GM12875 (cell line): ENCODE results near the gene MAP2.

ENCODE experiments used
- H3K4me3 ChIP-seq: one replicate; pipeline ENCODE4 v1.5.1; 2011; ENCODE audit warnings: low read depth, low read length, control low read depth
- CTCF ChIP-seq: IDR thresholded peaks from 2 replicates; pipeline ENCODE4 v1.5.1; 2011; ENCODE audit warnings: low read depth, mild to moderate bottlenecking, control low read depth, inconsistent platforms, low read length, moderate library complexity, borderline replicate concordance; ENCODE audit not compliant: insufficient read depth

Gene MAP2

GRCh38 chr2:209424199-209424701 is 403 bp downstream of the MAP2 start:
- no peak for TF ChIP-seq CTCF
- no peak overlapping the region for H3K4me3 ChIP-seq

DNA sequence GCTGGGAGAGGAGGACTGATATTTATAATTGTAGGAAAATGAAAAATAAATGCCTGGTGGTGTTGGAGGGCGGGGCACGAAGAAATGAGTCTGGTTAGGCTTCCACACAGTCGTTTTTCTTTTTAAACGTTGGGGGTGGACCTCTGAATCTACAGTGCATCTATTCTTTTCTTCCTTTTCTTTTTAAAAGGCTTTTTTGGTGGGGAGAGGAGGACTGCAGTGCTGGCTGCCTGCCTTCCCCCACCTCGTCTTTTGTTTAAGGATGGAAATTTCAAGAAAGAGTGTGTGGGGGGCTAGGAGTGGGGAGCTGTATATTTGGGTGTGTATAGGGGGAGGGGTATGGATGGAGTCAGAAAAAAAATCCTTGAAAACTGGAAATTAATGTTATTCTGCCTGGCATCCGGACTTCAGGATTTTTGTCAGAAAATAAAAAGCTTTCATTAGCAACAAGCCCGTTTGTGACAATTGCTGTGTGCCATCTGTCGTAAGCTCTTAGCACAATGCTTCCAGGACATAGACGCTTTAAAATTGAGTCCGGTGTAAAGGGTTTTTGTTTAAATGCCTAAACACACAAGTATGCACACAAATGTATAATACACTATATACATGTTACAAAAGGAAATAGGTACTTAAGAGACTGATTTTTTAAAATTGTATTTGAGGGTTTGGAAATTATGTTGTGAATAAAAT is 1.1 kb downstream of the MAP2 start:
- no peak overlapping the region for H3K4me3 ChIP-seq
- no peak for TF ChIP-seq CTCF

- no peak overlapping the region for H3K4me3 ChIP-seq
- peak; percentile 31; the same call in 1 of the 2 replicates for TF ChIP-seq CTCF
These were observed 1.7 kb downstream of the MAP2 start for GRCh38 chr2:209425471-209426071.

DNA sequence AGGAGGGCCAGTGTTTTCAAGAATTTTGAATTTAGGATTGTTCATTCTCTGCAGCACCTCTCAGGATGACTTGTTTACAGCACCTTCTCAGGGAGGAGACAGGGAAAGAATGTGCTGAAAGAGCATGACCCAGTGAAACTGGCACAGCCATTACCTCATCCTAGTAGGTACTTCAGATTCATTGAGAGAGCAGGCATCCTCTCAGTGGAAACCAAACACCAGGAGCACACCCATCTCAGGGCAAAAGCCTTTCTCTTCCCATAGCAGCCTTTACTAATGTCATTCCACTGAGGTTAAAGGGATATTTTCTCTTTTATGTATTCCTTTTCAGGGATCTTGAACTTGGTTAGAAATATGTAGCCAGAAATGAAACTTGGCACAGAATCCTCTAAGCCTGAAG is 2.6 kb downstream of the MAP2 start:
- TF ChIP-seq CTCF = no peak
- no peak overlapping the region for H3K4me3 ChIP-seq

- no peak for TF ChIP-seq CTCF
- no peak overlapping the region for H3K4me3 ChIP-seq
These were observed 7.9 kb downstream of the MAP2 start for GRCh38 chr2:209431701-209432100.

- no peak for TF ChIP-seq CTCF
- no peak overlapping the region for H3K4me3 ChIP-seq
These were observed 17.7 kb downstream of the MAP2 start for GRCh38 chr2:209441541-209441940.

- no peak overlapping the region for H3K4me3 ChIP-seq
- no peak for TF ChIP-seq CTCF
These were observed 19.1 kb downstream of the MAP2 start for GRCh38 chr2:209442939-209443338.
